Neural progenitor cell (in vitro differentiated cells): Measurements from ENCODE around the gene TTC39C.

Experiments
- EZH2phosphoT487 ChIP-seq: fragments of 200-600 bp; sonication (generic); IDR thresholded peaks from 2 replicates; pipeline ENCODE4 v1.6.1; 2017; ENCODE audit warnings: antibody characterized with exemption
- TF ChIP-seq, protein P1 (sequence below): fragments of 200-600 bp; sonication (generic); IDR thresholded peaks from 2 replicates; pipeline ENCODE4 v1.5.1; 2017; ENCODE audit warnings: antibody characterized with exemption, mild to moderate bottlenecking

DNA sequence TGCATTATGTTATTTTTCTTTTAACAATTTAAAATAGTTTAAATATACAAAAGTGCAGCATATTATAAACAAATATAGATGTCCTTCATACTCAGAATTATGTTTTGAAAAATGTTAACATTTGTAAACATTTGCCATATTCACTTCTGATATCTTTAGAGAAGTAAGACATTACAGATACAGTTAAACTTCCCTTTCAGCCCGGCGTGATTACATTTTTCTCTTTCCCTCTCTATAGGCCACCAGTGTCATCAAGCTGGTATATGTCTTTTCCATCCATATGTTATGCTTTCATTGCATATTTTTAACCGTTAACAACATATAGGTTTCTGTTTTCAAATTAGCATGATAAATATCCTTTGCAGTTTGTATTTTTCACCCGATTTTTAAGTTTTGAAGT, 27.1 kb downstream of the TTC39C start:
- TF ChIP-seq, protein P1, sequence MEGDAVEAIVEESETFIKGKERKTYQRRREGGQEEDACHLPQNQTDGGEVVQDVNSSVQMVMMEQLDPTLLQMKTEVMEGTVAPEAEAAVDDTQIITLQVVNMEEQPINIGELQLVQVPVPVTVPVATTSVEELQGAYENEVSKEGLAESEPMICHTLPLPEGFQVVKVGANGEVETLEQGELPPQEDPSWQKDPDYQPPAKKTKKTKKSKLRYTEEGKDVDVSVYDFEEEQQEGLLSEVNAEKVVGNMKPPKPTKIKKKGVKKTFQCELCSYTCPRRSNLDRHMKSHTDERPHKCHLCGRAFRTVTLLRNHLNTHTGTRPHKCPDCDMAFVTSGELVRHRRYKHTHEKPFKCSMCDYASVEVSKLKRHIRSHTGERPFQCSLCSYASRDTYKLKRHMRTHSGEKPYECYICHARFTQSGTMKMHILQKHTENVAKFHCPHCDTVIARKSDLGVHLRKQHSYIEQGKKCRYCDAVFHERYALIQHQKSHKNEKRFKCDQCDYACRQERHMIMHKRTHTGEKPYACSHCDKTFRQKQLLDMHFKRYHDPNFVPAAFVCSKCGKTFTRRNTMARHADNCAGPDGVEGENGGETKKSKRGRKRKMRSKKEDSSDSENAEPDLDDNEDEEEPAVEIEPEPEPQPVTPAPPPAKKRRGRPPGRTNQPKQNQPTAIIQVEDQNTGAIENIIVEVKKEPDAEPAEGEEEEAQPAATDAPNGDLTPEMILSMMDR = no peak
- no peak for TF ChIP-seq EZH2phosphoT487
